ENCODE data around the gene EIF4A3.

DNA sequence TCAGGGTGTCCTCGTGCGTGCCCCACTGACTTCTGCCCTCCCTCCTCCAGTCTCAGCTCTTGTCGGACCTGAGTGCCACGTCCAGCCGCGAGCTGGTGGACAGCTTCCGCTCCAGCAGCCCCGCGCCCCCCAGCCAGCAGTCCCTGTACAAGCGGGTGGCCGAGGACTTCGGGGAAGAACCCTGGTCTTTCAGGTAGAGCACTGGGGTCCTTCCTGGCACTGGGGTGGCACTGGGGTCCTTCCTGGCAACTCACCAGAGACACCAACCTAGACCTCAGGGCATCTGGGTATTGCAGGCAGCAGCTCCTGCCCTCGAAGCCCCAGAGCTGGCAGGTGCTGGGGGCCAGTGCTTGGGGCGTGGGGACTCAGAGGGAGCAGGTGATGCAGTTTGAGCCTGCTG lies 48.2 kb upstream of the EIF4A3 start:
- TF ChIP-seq EZH2 (IDR thresholded peaks at IDR 0.05; ENCODE audit: borderline replicate concordance, low read length), result no peak
- TF ChIP-seq, protein P1, sequence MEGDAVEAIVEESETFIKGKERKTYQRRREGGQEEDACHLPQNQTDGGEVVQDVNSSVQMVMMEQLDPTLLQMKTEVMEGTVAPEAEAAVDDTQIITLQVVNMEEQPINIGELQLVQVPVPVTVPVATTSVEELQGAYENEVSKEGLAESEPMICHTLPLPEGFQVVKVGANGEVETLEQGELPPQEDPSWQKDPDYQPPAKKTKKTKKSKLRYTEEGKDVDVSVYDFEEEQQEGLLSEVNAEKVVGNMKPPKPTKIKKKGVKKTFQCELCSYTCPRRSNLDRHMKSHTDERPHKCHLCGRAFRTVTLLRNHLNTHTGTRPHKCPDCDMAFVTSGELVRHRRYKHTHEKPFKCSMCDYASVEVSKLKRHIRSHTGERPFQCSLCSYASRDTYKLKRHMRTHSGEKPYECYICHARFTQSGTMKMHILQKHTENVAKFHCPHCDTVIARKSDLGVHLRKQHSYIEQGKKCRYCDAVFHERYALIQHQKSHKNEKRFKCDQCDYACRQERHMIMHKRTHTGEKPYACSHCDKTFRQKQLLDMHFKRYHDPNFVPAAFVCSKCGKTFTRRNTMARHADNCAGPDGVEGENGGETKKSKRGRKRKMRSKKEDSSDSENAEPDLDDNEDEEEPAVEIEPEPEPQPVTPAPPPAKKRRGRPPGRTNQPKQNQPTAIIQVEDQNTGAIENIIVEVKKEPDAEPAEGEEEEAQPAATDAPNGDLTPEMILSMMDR (IDR thresholded peaks at IDR 0.05; ENCODE audit: low read length), result no peak

Data from OCI-LY1 (cell line).